Measurements from ENCODE around the gene ANO4.

ANO4 gene

GRCh38 chr12:101001669-101002068, 207.1 kb downstream of the ANO4 start:
- no peaks in the 10 kb centered on the region for H3K4me1 ChIP-seq (ENCODE audit: insufficient read depth, low read length, poor library complexity, severe bottlenecking)
- H4K20me1 ChIP-seq (ENCODE audit: insufficient read depth, low read length, poor library complexity, severe bottlenecking) = no peaks in the 10 kb centered on the region
- H3K36me3 ChIP-seq (ENCODE audit: insufficient read depth, low read length) = no peaks in the 10 kb centered on the region
- no peaks in the 10 kb centered on the region for H3K9me3 ChIP-seq (ENCODE audit: insufficient read depth, low read depth, low read length)
- no peak overlapping the region for H3K4me3 ChIP-seq (ENCODE audit: low read length, poor library complexity, severe bottlenecking)
- H2AFZ ChIP-seq (ENCODE audit: low read length) = no peak overlapping the region
- no peak overlapping the region for H3K4me2 ChIP-seq (ENCODE audit: low read depth, low read length, poor library complexity, severe bottlenecking)
- H3K9me2 ChIP-seq (replicated peaks; ENCODE audit: low read depth, low read length) = no peaks in the 10 kb centered on the region
- H3K9ac ChIP-seq (ENCODE audit: low read depth, low read length, poor library complexity, severe bottlenecking) = no peak overlapping the region
- no peaks in the 10 kb centered on the region for H3K79me2 ChIP-seq (ENCODE audit: insufficient read depth, low read length)
- no peaks in the 10 kb centered on the region for H3F3A ChIP-seq (ENCODE audit: low read depth)
- no peak for TF ChIP-seq CTCF (conservative IDR thresholded peaks at IDR 0.05; ENCODE audit: low read length)
- no peak for TF ChIP-seq EZH2phosphoT487 (IDR thresholded peaks at IDR 0.05; ENCODE audit: borderline replicate concordance)
- H3K27me3 ChIP-seq (ENCODE audit: insufficient read depth, low read length, poor library complexity, severe bottlenecking) = no peaks in the 10 kb centered on the region

GRCh38 chr12:101002696-101003419, 208.3 kb downstream of the ANO4 start:
- Histone ChIP-seq H2AFZ (ENCODE audit: low read length) (no peak overlapping the region), H3K4me1 (ENCODE audit: insufficient read depth, low read length, poor library complexity, severe bottlenecking) (no peaks in the 10 kb centered on the region), H3K4me3 (ENCODE audit: low read length, poor library complexity, severe bottlenecking) (no peak overlapping the region), H3K79me2 (ENCODE audit: insufficient read depth, low read length) (no peaks in the 10 kb centered on the region), H3F3A (ENCODE audit: low read depth) (no peaks in the 10 kb centered on the region), H3K27me3 (ENCODE audit: insufficient read depth, low read length, poor library complexity, severe bottlenecking) (no peaks in the 10 kb centered on the region), H3K9me3 (ENCODE audit: insufficient read depth, low read depth, low read length) (no peaks in the 10 kb centered on the region), H3K9ac (ENCODE audit: low read depth, low read length, poor library complexity, severe bottlenecking) (no peak overlapping the region), H3K9me2 (replicated peaks; ENCODE audit: low read depth, low read length) (no peaks in the 10 kb centered on the region), H3K4me2 (ENCODE audit: low read depth, low read length, poor library complexity, severe bottlenecking) (no peak overlapping the region), H4K20me1 (ENCODE audit: insufficient read depth, low read length, poor library complexity, severe bottlenecking) (no peaks in the 10 kb centered on the region), H3K36me3 (ENCODE audit: insufficient read depth, low read length) (no peaks in the 10 kb centered on the region)
- TF ChIP-seq CTCF (conservative IDR thresholded peaks at IDR 0.05; ENCODE audit: low read length) (no peak), EZH2phosphoT487 (IDR thresholded peaks at IDR 0.05; ENCODE audit: borderline replicate concordance) (no peak)

GRCh38 chr12:101004898-101005297, 210.3 kb downstream of the ANO4 start:
- no peak overlapping the region for H3K9ac ChIP-seq (ENCODE audit: low read depth, low read length, poor library complexity, severe bottlenecking)

More at GRCh38 chr12:101004898-101005297, 210.3 kb downstream of the ANO4 start:
- H3K9me2 ChIP-seq (replicated peaks; ENCODE audit: low read depth, low read length) = no peaks in the 10 kb centered on the region
- no peak overlapping the region for H3K4me2 ChIP-seq (ENCODE audit: low read depth, low read length, poor library complexity, severe bottlenecking)
- H4K20me1 ChIP-seq (ENCODE audit: insufficient read depth, low read length, poor library complexity, severe bottlenecking) = no peaks in the 10 kb centered on the region
- H3K27me3 ChIP-seq (ENCODE audit: insufficient read depth, low read length, poor library complexity, severe bottlenecking) = no peaks in the 10 kb centered on the region
- TF ChIP-seq CTCF (conservative IDR thresholded peaks at IDR 0.05; ENCODE audit: low read length) (no peak), EZH2phosphoT487 (IDR thresholded peaks at IDR 0.05; ENCODE audit: borderline replicate concordance) (no peak)
- H3K79me2 ChIP-seq (ENCODE audit: insufficient read depth, low read length) = no peaks in the 10 kb centered on the region
- H3F3A ChIP-seq (ENCODE audit: low read depth) = no peaks in the 10 kb centered on the region
- H3K9me3 ChIP-seq (ENCODE audit: insufficient read depth, low read depth, low read length) = 0 out of 2 replicates have a peak, but pooled peaks cover 7% of the 10 kb centered on the region
- no peaks in the 10 kb centered on the region for H3K36me3 ChIP-seq (ENCODE audit: insufficient read depth, low read length)
- no peak overlapping the region for H2AFZ ChIP-seq (ENCODE audit: low read length)
- H3K4me1 ChIP-seq (ENCODE audit: insufficient read depth, low read length, poor library complexity, severe bottlenecking) = no peaks in the 10 kb centered on the region
- no peak overlapping the region for H3K4me3 ChIP-seq (ENCODE audit: low read length, poor library complexity, severe bottlenecking)
